HG03139 (cell line): ENCODE measurements around the gene NUCB1.
"Not testable (repeated sequence)": the region's sequence is repeated elsewhere in the genome, so short reads cannot be mapped to it uniquely, and the experiment has no call there.

Source experiments
- ATAC-seq: cut with Tn5 transposase; IDR thresholded peaks from one replicate; pipeline ENCODE4 v1.9.1; 2021; ENCODE audit not compliant: unreplicated experiment

Gene NUCB1

DNA sequence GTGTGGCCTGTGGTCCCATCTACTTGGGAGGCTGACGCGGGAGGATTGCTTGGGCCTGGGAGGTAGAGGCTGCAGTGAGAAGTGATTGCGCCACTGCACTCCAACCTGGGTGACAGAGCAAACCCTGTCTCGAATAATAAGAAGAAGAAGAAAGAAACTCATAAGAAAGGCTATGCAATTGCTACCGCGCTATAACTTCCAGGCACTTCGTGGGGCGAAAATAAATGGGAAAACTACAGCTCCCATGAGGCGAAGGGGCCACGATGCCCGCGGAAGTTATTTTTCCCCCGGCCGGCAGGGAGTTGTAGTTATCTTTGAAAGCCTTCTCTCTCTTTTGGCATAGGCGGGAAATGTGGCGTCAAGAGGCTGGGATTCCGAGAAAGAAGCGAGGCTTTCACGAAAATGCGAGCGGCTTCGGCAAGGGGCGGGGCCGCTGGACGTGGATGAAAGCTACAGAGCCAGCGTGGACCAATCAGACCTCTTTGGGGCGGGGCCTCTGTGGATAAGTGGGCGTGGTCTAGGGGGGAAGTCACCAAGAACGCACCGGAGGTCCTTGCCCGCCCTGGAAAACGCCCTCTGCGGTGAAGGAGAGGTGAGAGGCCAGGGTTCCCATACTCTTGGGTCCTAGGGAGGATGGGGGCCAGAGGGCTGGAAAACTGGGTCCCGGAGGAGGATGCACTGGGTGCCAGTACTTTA lies at the start of gene NUCB1:
NUCB1 (plus strand) TSS at position 532 of the 696 bp plus-strand sequence. CDS start 485 bp downstream, outside the sequence.
- ATAC-seq, result no peak

DNA sequence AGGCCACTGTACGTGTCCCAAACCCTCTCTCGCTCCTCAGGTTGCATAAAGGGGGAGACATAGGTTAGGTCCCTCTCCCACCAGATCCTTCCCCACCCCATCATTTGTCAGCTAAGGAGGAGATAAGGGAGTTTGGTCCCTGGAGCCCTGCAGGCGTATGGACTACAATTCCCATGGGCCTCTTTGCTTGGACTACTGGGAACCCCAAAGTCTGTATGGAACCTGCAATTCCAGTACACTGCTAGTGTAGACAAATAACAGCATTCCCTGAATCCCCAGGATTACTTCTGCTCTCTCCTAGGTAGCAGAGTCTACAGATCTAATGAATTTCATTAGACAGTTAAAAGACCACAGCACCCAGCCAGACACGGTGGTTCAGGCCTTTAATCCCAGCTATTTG lies 47.8 kb upstream of the NUCB1 start:
- no peak for ATAC-seq

DNA sequence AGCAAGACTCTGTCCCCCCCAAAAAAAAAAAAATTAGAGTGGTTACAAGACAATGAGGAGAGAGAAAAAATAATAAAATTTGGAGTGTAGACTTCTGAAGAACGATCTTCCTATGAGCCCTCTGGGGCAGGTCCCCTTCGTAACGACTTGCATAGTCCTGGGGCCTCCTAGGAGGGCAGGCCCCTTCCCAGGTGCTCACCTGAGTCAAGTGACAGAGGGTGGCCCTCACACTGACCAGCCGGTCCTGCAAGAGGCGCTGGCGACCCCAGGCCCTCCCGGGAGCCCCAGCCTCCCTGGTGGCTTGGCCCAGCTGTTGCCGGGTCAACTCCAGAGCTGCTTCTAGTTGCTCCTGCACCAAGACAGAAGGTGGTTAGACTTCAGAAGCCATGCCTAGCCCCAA lies 46.6 kb upstream of the NUCB1 start:
- no peak for ATAC-seq

DNA sequence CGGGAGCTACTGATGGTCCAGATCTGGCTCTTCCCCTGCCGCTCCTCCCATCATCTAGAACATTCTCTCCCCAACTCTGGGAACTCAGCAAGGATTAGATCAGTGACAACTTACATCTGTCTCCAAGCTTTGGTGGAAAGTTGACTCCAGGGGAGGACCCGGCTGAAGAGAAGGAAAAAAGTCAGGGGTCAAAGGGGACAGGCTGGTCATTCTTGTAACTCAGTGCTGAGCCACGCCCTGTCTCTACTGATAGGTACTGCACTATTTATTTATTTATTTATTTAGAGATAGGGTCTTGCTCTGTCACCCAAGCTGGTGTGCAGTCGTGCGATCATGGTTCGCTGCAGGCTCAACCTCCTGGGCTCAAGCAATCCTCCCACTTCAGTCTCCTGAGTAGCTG lies 46.0 kb upstream of the NUCB1 start:
- no peak for ATAC-seq

DNA sequence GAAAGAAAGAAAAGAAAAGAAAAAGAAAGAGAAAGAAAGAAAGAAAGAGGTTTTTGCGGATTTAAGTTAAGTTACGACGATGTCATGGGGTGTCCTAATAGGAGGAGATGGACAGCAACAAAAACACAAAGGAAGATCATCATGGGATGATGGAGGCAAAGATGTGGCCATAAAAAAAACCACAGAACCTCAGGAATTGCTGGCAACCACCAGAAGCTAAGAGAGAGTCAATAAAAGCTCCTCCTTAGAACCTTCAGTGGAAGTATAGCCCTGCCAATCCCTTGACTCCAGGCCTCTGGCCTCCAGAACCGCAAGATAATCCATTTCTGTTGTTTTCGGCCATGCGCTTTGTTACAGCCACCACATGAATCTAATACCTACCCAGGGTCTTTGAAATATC lies 43.2 kb upstream of the NUCB1 start:
- no peak for ATAC-seq

DNA sequence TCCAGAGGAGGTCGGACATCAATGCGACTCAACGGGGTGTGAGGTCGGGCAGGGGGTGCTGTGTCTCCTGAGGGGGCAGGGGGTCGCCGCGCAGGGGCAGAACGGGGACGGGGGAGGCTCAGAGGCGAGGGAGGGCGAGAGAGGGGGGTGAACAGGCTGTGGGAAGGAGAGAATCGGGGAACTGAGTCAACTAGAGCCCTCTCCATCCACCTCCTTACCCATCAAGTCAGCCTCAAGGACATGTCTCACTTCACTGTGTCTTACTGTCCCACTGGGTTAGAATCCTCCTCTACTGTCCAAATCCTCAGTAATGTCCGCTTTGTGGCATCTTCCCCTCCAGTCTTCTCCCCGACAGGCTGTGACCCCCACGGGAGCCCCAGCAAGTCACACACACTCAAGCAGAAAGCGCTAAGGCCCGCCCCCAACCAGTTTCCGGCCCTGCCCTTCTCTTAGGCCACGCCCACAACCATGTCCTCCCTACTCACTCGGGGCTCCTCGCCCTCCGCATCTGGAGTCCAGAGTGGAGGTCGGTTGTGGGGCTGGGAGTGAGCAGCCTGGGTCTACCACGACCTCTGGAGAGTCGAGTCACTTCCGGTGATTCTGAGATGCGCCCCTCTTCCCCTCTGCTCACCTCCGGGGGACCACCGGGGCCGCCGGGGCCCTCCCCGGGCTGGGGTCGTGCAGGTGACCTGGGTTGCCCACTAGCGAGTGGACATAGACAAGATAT lies 41.0 kb upstream of the NUCB1 start:
- ATAC-seq, result no peak

DNA sequence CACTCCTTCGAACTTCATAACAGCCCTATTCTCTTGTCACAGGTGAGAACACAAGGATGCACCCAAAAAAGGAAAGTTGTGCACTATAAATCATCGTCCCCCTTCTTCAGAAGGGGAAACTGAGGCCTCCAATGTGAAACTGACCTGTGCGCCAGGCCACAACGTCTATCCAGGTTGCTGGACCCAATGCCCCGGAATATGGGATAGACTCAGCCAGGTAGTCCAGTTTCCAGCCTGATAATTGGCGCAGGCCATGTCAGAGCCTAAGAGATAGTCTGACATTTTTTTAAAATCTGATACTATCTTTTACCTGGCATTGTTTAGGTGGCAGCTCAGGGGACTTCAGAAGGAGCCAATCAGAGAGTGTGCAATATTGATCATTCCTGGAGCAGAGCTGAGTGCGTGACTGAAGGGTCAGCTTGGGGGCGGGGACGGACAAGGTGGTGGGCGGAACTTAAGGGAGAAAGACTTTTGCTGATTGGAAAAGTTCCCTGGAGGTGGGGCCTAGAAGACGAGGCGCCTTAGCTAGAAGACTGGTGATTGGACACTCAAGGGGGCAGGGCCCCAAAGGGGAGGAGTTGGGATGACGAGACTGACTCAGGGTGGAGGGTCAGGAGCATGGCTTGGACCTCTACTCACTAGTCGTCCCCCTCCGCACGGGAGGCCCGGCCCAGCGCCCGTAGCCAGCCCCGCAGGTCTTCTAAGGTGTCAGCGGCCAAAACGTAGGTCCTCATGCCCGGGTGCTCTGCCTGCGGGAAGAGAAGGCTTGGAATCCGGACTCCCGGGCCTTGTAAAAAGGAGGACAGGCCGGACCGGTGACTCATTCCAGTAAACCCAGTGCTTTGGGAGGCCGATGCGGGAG lies 40.2 kb upstream of the NUCB1 start:
- no peak for ATAC-seq

DNA sequence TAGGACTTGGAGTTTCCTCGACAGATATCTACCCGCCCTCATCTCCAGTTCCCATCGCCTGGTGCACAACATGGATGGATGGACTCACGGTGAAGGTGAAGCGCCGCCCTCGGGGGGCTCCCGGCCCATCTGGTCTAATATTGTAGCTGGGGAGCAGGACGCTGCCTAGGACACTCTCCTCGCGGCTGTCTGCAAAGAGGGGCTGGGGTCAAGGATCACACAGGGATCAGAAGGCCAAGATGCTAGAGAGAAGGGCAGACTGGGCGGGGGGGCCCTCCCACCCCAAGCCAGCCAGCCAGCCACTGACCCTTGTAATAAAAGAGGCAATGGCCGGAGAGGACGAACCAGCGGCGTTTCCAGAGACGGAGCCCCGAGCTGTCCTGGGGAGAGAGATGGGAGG lies 38.8 kb upstream of the NUCB1 start:
- no peak for ATAC-seq

DNA sequence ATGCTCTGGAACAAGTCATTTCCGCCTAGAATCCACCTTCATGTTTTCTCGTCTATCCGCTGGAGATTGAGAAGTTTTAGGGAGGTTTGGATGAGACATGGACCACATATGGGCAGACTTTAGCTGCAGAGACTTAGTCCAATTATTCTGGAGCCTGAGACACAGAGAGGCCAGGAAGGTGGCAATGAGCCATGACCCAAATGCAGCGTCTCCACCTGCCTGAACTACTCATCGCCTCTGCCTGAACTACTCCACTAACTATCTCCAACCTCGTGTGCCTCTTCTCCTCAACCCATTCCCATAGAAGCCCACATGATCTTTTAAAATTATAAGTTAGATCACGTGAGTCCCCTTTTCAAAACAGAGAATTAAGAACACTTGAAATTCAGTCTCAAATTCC lies 37.3 kb upstream of the NUCB1 start:
- no peak for ATAC-seq

DNA sequence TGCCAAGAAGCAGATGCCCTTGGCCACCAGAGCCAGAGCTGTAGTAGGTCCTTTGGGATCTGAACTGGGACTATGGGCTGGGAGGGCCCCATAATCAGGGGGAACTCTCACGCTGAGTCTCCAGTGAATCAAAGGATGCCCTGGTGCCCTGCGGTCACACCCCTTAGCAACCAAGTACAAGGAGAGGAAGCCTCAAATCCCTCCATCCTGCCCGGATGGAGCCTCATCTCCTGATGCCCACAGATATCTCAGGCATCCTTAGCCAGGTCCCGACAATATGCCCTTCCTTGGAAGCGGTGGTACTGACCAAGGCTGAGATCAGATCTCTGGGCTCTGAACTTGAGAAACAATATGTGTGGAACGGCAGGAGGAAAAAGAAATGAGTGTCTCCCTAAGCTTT lies 33.4 kb upstream of the NUCB1 start:
- no peak for ATAC-seq

DNA sequence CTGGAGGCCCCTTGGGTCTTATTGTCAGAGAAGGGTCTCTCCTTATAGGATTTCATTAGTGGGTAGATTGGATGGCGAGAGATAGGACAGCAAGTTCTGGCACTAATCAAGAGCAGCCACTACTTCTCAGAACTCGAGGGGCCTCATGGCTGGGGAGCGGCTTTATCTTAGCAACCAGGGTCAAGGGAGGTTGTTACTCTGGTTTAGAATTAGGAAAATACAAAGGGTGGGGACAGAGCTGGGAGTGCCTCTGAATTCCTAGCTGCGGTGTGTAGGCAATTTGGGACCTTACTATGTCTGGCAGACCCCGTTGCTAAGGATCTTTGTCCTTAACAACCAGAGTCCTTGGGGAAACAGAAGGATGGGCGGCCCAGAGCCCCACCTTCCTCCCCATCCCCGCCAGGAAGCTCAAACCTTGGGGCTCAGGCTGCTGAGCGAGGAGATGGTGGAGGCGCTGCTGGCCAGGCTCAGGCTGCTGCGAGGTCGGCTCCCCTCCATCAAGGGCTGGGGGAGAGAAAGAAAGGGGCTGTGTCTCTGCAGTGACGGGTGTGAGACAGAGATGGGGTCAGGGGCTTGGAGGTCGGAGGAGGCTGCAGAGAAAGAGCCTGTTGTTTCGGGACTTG lies 32.9 kb upstream of the NUCB1 start:
- no peak for ATAC-seq

DNA sequence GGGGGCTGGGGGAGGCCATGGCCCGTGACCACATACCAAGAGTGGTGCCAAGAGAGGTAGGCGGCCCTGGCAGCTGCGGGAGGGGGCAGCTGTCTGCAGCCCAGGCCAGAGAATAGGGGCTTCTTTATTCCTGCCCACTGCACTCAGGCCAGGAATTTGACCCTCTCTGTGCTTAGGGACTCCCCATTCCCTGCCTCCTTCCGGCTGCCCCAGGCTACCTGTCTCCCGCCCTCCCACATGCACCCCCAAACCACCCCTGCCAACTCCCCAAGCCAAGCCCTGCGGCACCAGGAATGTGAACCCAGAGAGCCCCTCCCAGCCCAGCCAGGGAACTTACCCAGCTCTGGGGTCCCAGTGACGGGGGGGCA lies 32.4 kb upstream of the NUCB1 start:
- ATAC-seq, result no peak

DNA sequence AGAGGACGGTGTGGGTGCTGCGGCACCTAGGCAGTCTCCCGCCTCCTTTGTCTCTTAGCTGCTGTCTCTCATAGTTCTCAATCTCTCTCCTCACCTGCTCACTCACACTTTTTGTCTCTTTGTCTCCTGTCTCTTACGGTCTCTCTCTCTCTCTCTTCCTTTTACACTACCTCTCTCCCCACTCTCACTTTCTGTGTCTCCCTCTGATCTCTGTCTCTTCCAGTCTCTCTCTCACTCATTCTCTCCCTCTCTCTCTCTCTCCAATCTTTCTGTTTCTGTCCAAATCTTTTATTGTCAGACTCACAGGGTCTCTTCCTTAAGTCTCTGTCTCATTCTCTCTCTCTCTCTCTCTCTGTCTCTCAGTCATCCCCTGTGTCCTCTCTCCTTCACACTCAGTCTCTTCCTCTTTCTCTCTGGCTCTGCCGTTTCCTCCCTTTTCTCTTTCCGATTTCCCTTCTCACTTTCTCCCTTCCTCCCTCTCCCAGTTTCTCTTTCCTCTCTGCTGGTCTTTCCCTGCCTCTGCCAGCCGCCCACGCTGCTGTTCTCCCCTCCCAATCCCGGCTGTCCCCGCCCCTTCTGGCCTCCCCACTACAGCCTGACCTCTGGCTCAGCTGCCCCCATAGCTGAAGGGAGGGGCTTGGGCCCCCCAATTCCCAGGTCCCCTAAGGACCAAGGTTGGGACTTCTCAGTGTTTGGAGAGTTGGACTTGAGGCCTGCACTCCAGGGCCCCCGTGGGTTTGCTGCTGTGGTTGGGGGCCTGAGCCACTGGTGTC lies 31.8 kb upstream of the NUCB1 start, which contains the start of gene PLEKHA4:
PLEKHA4 (minus strand) TSS at position 504 of the 773 bp plus-strand sequence. CDS start 997 bp downstream, outside the sequence.
- ATAC-seq, result no peak

DNA sequence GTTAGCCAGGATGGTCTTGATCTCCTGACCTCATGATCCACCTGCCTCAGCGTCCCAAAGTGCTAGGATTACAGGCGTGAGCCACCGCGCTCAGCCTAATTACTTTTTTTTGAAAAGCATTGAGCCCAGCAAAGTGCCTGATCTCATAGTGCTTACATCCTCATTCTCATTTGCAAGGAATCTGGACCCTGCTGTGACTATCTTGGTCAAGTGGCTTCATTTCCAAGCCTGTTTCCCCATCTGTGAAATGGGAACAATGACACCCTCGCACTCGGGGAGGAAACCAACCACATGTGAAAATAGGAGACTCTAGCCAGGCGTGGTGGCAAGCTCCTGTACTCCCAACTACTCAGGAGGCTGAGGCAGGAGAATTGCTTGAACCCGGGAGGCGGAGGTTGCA lies 30.1 kb upstream of the NUCB1 start:
- ATAC-seq, result no peak

DNA sequence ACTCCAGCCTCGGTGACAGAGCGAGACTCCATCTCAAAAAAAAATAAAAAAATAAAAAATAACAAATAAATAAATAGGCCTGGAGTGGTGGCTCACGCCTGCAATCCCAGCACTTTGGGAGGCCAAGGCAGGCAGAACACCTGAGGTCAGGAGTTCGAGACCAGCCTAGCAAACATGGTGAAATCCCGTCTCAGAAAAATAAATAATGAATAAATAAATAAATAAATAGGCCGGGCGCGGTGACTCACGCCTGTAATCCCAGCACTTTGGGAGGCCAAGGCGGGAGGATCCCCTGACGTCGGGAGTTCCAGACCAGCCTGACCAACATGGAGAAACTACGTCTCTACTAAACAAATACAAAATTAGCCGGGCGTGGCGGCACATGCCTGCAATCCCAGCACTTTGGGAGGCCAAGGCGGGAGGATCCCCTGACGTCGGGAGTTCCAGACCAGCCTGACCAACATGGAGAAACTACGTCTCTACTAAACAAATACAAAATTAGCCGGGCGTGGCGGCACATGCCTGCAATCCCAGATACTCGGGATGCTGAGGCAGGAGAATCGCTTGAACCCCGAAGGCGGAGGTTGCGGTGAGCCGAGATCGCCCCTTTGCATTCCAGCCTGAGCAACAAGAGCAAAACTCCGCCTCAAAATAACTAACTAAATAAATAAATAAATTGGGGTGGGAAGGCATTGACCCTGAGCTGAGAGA lies 28.5 kb upstream of the NUCB1 start:
- not testable (repeated sequence) for ATAC-seq

DNA sequence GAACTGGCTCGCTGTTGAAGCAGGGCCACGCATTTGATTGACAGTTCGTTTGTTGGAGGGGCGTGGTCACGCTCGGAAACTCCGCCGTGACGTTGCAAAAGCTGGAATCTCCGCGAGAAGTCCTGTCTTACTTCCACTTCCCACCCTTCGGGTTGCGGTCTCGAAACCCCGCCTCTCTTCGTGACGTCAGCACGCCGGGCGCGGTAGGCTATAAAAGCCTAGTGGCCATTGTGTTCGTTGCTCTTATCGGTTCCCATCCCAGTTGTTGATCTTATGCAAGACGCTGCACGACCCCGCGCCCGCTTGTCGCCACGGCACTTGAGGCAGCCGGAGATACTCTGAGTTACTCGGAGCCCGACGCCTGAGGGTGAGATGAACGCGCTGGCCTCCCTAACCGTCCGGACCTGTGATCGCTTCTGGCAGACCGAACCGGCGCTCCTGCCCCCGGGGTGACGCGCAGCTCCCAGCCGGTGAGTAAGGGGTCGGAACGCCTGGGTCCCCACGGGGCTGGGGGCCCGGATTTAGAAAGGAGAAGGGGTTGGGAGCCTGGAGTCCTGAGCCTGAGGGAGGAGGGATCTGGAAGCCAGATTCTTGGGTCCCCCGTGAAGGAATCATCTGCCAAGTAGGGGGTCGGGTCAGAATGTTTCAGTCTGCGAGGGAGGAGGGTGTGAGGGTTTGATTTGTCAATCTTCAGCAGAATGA lies 27.8 kb upstream of the NUCB1 start, which contains the start of gene PPP1R15A:
PPP1R15A (plus strand) TSS at position 240 of the 702 bp plus-strand sequence. CDS start 813 bp downstream, outside the sequence.
- ATAC-seq, result no peak

DNA sequence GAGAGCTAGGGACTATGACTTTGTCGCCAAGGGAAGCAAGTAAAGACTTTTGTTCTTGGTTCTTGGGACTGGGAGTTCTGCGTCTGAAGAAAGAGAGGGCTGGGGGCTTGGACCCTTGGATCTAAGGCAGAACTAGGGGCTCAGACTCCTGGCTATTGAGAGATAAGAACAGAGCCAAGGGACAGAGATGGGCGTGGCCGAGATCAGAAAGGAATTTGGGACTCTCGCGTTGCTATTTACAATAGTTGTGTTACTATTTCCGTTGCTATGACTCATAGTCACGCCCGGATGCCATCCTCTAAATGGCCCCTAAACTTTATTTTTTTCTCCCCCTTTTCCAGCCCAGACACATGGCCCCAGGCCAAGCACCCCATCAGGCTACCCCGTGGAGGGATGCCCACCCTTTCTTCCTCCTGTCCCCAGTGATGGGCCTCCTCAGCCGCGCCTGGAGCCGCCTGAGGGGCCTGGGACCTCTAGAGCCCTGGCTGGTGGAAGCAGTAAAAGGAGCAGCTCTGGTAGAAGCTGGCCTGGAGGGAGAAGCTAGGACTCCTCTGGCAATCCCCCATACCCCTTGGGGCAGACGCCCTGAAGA lies 27.1 kb upstream of the NUCB1 start:
- no peak for ATAC-seq

DNA sequence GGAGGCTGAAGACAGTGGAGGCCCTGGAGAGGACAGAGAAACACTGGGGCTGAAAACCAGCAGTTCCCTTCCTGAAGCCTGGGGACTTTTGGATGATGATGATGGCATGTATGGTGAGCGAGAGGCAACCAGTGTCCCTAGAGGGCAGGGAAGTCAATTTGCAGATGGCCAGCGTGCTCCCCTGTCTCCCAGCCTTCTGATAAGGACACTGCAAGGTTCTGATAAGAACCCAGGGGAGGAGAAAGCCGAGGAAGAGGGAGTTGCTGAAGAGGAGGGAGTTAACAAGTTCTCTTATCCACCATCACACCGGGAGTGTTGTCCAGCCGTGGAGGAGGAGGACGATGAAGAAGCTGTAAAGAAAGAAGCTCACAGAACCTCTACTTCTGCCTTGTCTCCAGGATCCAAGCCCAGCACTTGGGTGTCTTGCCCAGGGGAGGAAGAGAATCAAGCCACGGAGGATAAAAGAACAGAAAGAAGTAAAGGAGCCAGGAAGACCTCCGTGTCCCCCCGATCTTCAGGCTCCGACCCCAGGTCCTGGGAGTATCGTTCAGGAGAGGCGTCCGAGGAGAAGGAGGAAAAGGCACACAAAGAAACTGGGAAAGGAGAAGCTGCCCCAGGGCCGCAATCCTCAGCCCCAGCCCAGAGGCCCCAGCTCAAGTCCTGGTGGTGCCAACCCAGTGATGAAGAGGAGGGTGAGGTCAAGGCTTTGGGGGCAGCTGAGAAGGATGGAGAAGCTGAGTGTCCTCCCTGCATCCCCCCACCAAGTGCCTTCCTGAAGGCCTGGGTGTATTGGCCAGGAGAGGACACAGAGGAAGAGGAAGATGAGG lies 26.4 kb upstream of the NUCB1 start:
- no peak for ATAC-seq
